ENCODE results near the gene ABHD17A. TPM values are rescaled to one million over a fixed set of nuclear protein-coding genes. Genes with fewer than 3 reads are reported as not detected.

The ABHD17A gene
- total and polyA plus RNA-seq, 9 of the 15 experiments (the other 6 are each of a cell fraction or from before 2014, with no cell fraction given): 0.04 to 135 (median 21.8) TPM; not detected in 1

- H3K4me1 ChIP-seq (replicated peaks in 1 of 2; ENCODE audit: control insufficient read depth in 2 of 2, insufficient read depth in 2 of 2, low read length in 2 of 2): peaks cover 16 to 58% of the 10 kb centered on the region in 2 experiments; a peak in 4 of 5 replicates
- H3K27me3 ChIP-seq (ENCODE audit: control insufficient read depth in 2 of 2, insufficient read depth in 2 of 2, low read length in 2 of 2): no peaks in the 10 kb centered on the region
- H3K9me1 ChIP-seq (ENCODE audit: control insufficient read depth, insufficient read depth, low read length): no peaks in the 10 kb centered on the region
- DNase-seq (ENCODE audit: extremely low read depth in 1 of 4, low spot score in 3 of 4) (no peak), FAIRE-seq (no peak), ATAC-seq (no peak)
- H3K4me3 ChIP-seq: no peak overlapping the region
- H3K9me3 ChIP-seq (replicated peaks; ENCODE audit: control insufficient read depth, insufficient read depth, low read depth, low read length): no peaks in the 10 kb centered on the region
- intact Hi-C loops (cut with micrococcal nuclease) (no loop called here), in situ Hi-C loops (cut with MboI) (no loop called here)
- peak overlapping the region in 1 of 2 experiments; percentile 89; a peak in 2 of 4 replicates for H3K9ac ChIP-seq (ENCODE audit: insufficient read depth in 1 of 2, low read depth in 2 of 2, low read length in 2 of 2)
- H2AFZ ChIP-seq (ENCODE audit: low read depth, low read length): no peak overlapping the region
- H3K4me2 ChIP-seq (ENCODE audit: insufficient read depth, low read length): peak overlapping the region; percentile 13; the same call in 1 of the 2 replicates
- peaks cover 31% of the 10 kb centered on the region; the same call in 1 of the 3 replicates for H3K36me3 ChIP-seq (ENCODE audit: control insufficient read depth, insufficient read depth, low read length)
- H4K20me1 ChIP-seq (replicated peaks; ENCODE audit: control insufficient read depth, insufficient read depth, low read length): no peaks in the 10 kb centered on the region; the same call in 1 of the 2 replicates
- peaks cover 63% of the 10 kb centered on the region for H3K79me2 ChIP-seq (ENCODE audit: control insufficient read depth, insufficient read depth, low read length)
- H3K27ac ChIP-seq (ENCODE audit: extremely low read depth, low read depth, low read length): 0 out of 3 replicates have a peak overlapping the region, but pooled peaks have one; percentile 37
- ChIA-PET CTCF (ENCODE audit: low intra/inter-chr PET ratio) (no interaction called here), POLR2A (interaction anchor here (0.7 kb wide), 1 partner anchor 501 kb away, joined by 3 read pairs; no protein-coding TSS in a partner anchor)
- WGBS (ENCODE audit: insufficient coverage, low coverage, missing lambda C conversion rate): 80% methylated on average over 9 of the region's 10 CpGs
- no TSS peak for BruUV-seq (replicated peaks)
- TF ChIP-seq ID3 (CRISPR knock-in tag; IDR thresholded peaks at IDR 0.05) (no peak), ID3 (tag; IDR thresholded peaks at IDR 0.05) (no peak), ZNF24 (IDR thresholded peaks at IDR 0.05) (no peak), PRDM10 (IDR thresholded peaks at IDR 0.05; ENCODE audit: partially characterized antibody) (peak; percentile 91), STAT5A (IDR thresholded peaks at IDR 0.05; ENCODE audit: borderline replicate concordance, low read length) (no peak), BCOR (IDR thresholded peaks at IDR 0.05) (0 out of 2 replicates have a peak, but pooled peaks have one; percentile 42), HNRNPH1 (optimal IDR thresholded peaks at IDR 0.05; ENCODE audit: low read depth, low read length) (no peak), PTBP1 (IDR thresholded peaks at IDR 0.05; ENCODE audit: low read depth, low read length) (0 out of 2 replicates have a peak, but pooled peaks have one; percentile 46), ZFP36 (IDR thresholded peaks at IDR 0.05; ENCODE audit: low read depth, low read length, partially characterized antibody) (peak; percentile 93), TFAP4 (CRISPR knock-in tag; IDR thresholded peaks at IDR 0.05; ENCODE audit: borderline replicate concordance) (0 out of 2 replicates have a peak, but pooled peaks have one; percentile 36), MYNN (IDR thresholded peaks at IDR 0.05) (0 out of 2 replicates have a peak, but pooled peaks have one; percentile 21), MYNN (CRISPR knock-in tag; IDR thresholded peaks at IDR 0.05) (no peak), CTCFL (IDR thresholded peaks at IDR 0.05; ENCODE audit: borderline replicate concordance, insufficient read depth, low read depth, low read length, poor library complexity, severe bottlenecking) (no peak), MBD2 (IDR thresholded peaks at IDR 0.05; ENCODE audit: borderline replicate concordance, low read depth) (no peak), MXI1 (IDR thresholded peaks at IDR 0.05; ENCODE audit: low read depth, low read length) (no peak)
These were observed 21.8 kb upstream of the ABHD17A start for GRCh38 chr19:1906985-1907562.

All from K562 (cell line).